Subcutaneous preadipocyte (primary cell): ENCODE data around the gene IGSF6. TPM values are rescaled to one million over a fixed set of nuclear protein-coding genes. Genes with fewer than 3 reads are reported as not detected.
A peak's percentile ranks its signal among the peaks of the same experiment; 100 is the strongest.

Experiments used
- small RNA-seq: library from RNA; depleted of rRNA; stranded (forward); fragments of <200 nt; gene quantifications from one replicate; pipeline ENCODE3, GENCODE V24; 2012
- total RNA-seq: library from RNA; depleted of rRNA; stranded (reverse); fragments of >200 nt; gene quantifications from 2 replicates; pipeline ENCODE4 v1.2.3, GENCODE V29; 2012

IGSF6 gene, protein sequence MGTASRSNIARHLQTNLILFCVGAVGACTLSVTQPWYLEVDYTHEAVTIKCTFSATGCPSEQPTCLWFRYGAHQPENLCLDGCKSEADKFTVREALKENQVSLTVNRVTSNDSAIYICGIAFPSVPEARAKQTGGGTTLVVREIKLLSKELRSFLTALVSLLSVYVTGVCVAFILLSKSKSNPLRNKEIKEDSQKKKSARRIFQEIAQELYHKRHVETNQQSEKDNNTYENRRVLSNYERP
- not detected in 2 replicates for total RNA-seq

DNA sequence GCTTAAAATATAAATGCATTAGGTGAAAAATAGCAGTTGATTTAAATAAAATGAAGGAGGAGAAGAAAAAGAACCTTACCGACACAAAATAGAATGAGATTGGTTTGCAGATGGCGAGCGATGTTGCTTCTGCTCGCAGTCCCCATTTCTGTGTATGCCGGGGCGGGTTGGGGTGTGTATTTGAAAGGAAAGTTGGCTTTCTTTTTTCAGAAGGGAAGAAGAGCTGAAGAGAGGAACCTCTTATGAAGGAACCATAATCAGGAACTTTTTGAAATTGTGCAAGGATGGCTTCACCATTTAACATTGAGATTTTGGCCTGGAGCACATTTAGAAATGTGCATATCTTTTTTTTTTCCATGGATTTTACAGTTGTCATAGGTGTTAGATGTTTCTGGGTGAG, at the start of gene IGSF6:
Gene IGSF6 (minus strand): TSS at position 156 of the 400 bp plus-strand sequence. CDS start 10 bp downstream, at position 146.

DNA sequence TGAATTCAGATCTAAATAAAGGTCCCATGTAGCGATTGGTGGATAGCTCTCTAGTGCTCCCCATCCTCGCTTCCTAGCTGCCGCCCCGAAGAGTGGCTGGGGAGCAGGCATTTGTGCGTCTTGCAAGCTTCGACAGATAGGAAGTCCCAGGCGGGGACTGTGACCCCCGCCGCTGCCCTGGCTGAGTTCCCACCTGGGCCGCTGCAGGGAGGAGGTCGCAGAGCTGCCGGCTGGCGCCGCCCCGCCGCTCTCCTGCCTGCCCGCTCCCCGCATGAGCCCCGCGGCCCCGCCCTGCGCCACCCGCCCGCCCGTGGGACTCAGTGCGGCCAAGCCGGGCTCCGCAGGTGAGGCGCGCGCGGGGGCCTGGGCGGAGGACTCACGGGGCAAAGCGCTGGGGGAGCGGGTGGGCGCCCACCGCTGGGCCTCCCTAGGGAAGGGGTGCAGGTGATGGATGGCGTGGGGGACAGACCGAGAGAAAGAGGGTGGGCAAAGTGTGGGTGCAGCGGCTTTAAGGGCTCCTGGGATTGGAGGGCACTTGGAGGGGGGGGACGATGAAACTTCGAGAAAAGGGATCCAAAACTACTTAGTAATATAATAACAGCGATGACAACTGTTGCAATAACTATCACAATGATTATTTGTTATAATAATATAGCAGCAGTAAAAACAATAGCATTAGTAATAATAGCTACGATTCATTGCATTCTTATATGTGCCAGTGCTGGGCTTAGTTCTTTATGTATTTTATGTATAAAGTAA, 11.7 kb upstream of the IGSF6 start, which contains the start of gene OTOA:
Gene OTOA (plus strand): TSS at position 80 of the 759 bp plus-strand sequence. CDS start 14,547 bp downstream, outside the sequence.

DNA sequence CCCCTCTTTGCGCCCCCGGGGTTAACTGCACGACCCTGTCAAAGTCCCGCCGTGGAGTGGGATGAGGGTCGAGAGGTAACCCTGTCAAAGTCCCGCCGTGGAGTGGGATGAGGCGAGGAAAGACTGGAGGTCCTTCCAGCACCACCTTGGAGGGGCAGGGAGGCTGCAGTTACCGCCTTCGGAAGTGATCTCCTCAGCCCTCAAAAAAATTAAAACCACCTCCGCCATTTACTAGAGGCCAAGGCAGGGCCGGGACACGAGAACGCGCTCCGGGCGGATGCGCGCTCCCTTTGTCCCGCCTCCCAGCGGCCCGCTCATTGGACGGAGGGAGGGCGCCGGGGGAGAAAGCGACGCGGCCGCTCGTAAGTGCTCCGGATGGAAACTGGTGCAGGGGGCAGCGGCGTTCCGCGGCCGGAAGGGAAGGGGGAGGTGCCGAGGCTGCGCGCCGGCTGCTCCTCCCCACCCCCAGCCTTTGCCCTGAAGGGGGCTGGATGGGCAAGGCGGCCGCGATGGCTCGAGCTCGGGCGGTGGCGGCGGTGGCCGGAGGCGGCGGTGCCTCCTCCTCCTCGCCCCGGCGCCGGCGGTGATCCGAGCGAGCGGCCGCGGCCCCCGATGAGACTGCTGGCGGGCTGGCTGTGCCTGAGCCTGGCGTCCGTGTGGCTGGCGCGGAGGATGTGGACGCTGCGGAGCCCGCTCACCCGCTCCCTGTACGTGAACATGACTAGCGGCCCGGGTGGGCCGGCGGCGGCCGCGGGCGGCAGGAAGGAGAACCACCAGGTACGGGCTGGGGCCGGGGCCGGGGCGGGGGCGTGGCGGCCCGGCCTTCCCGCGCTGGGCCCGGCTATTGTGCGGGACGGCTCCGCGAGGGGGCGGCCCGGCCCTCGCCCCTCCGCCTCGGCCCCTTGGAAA, 53.0 kb downstream of the IGSF6 start, which contains the start of gene METTL9:
Gene METTL9 (plus strand): TSS at position 456 of the 909 bp plus-strand sequence. CDS start 157 bp downstream, at position 613.

Small RNA genes lying within 50 kb of the gene (small RNA-seq; reads per million reads assigned to genes)
- gene RNU6-1005P, result 0.79 reads per million, percentile 49 among the genes with 10 or more reads in this experiment
- not detected for gene RNU6-196P

Other genes with a start within 250 kb of the IGSF6 start
- gene METTL9, start 53.0 kb downstream of the IGSF6 start, total RNA-seq, result 183 and 230 TPM in 2 replicates
- gene OTOA, start 11.4 kb upstream of the IGSF6 start, total RNA-seq, result under 0.01 and 0.37 TPM in 2 replicates
- 33.1 and 49.3 TPM in 2 replicates for gene NPIPB4, start 205.1 kb upstream of the IGSF6 start, total RNA-seq